Measurements from ENCODE around the gene TMEM220.
"Not testable (repeated sequence)": the region's sequence is repeated elsewhere in the genome, so short reads cannot be mapped to it uniquely, and the experiment has no call there.

TMEM220 gene

GRCh38 chr17:10726196-10726595 lies 3.6 kb downstream of the TMEM220 start:
- no peak for DNase-seq

- no peak for DNase-seq
Observed at GRCh38 chr17:10725262-10725661, 4.6 kb downstream of the TMEM220 start.

- DNase-seq: no peak
Observed at GRCh38 chr17:10724546-10725195, 5.2 kb downstream of the TMEM220 start.

- no peak for DNase-seq
Observed at GRCh38 chr17:10718547-10718946, 11.3 kb downstream of the TMEM220 start.

GRCh38 chr17:10716218-10716617 lies 13.6 kb downstream of the TMEM220 start:
- no peak for DNase-seq

GRCh38 chr17:10713318-10713717 lies 16.5 kb downstream of the TMEM220 start:
- no peak for DNase-seq

GRCh38 chr17:10705727-10706126 lies 24.1 kb downstream of the TMEM220 start:
- DNase-seq: no peak

- DNase-seq: no peak
Observed at GRCh38 chr17:10702574-10702973, 27.2 kb downstream of the TMEM220 start.

- no peak for DNase-seq
Observed at GRCh38 chr17:10699856-10700255, 30.0 kb downstream of the TMEM220 start.

- no peak for DNase-seq
Observed at GRCh38 chr17:10698096-10698818, 31.6 kb downstream of the TMEM220 start.

- peak; percentile 94 for DNase-seq
Observed at GRCh38 chr17:10697092-10698081, 32.4 kb downstream of the TMEM220 start, which contains the start of the genes ADPRM and SCO1. Gene ADPRM, plus strand, starts transcription at chr17:10697594. Its CDS starts 7,333 bp downstream, at chr17:10704927. Gene SCO1, minus strand, starts transcription at chr17:10697533. Its CDS starts 26 bp downstream, at chr17:10697507.

- not testable (repeated sequence) for DNase-seq
Observed at GRCh38 chr17:10695875-10696407, 33.9 kb downstream of the TMEM220 start.

- no peak for DNase-seq
Observed at GRCh38 chr17:10687499-10687898, 42.3 kb downstream of the TMEM220 start.

GRCh38 chr17:10683853-10684252 lies 46.0 kb downstream of the TMEM220 start:
- no peak for DNase-seq

- no peak for DNase-seq
Observed at GRCh38 chr17:10681866-10682446, 47.9 kb downstream of the TMEM220 start.

- no peak for DNase-seq
Observed at GRCh38 chr17:10674704-10675103, 55.1 kb downstream of the TMEM220 start.

- no peak for DNase-seq
Observed at GRCh38 chr17:10673312-10673711, 56.5 kb downstream of the TMEM220 start.

- DNase-seq: no peak
Observed at GRCh38 chr17:10668775-10669174, 61.0 kb downstream of the TMEM220 start.

- DNase-seq: no peak
Observed at GRCh38 chr17:10666906-10667305, 62.9 kb downstream of the TMEM220 start.

- no peak for DNase-seq
Observed at GRCh38 chr17:10664571-10664970, 65.3 kb downstream of the TMEM220 start.
